ENCODE results near the gene KCNIP2.

The KCNIP2 gene

DNA sequence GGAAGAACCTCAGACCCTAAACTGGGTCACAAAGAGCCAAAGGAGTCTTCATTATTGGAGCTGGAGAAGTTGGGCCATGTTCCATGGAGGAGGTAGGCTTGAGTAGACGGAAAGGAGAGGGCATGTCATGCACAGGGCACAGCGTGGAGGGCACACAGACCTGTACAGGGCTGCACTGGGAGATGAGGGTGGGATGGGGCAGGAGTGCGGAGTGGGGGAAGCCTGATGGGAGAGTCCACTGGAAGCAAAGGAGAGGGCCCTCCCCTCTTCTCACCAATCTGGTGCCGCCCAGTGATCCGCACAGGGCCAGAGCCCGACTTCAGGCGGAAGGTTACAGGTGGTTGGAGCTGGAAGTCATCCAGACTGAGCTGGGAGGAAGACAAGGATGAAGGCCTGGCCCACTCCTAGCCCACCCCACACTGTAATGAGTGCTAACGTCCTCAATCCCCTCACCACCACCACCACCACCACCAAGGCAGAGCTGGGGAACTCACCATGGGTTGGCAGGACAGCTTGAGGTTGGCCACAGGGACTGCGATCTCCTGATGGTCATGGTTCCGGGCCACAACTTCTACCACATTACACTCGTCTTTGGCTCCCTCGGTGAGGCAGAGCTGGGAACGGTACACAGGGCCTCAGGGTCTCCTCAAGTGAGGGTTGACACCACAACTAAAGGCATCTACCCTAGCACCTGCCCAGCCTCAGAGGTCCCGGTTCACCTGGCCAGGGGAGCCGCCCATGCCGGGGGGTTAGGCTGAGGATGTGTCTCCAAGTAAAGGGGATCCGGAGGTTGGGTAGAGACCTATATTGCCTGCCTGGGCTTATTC lies 61.4 kb downstream of the KCNIP2 start:
- FAIRE-seq: no peak

DNA sequence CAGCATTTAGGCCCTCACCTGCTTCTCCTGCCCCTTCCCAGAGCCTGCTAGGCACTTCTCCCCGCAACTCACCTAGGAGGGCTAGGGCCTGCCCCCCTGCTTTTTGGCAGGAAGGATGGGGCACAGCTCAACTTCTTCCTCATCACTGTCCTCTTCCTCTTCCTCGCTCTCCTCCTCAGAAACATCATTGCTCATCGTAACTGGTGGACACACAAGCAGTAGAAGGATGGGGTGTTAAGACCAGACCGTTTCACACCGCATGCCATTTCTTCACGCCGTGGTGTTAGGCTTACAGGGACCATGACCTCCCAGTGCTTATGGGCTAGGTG lies 62.0 kb downstream of the KCNIP2 start:
- no peak for FAIRE-seq

DNA sequence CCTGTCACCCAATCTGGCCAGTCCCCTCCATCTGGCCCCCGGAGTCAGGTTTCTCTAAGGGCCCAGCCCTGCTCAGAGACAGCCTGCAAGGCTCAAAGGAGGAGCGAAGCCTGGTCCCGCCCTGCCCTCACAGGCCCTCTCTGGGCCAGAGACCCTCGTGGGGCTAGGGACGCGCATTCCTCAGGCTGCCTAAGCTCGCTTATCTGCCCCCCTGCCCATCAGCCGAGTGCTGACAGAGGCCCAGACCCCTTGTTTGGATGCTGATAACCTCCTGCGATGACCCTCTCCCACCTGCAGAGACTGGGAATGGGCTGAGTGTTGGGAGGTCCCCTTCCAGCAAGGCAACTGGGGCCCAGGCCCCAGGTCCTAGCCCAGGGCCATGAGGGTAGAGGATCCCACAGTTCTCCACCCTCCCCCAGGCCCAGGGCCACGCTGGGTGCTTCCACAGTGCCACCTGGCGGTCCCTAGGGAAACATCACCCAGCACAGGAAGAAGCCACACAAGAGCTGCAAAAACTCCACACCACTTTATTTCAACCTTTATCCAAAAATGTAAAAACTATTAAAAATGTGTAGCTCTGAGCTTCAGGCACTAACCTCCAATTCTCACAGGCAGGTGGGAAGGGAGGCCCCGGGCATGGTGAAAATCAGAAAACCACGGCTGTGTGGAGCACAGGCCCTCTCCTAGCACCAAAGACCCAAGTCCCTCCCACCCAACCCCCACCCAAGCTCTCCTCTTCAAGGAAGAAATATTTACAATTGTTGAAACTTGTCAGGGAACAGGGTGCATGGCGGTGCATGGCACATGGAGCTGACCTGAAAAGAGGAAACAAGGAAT lies 62.6 kb downstream of the KCNIP2 start:
- FAIRE-seq: no peak

GRCh38 chr10:101780187-101780817 lies 63.3 kb downstream of the KCNIP2 start:
- FAIRE-seq: no peak

DNA sequence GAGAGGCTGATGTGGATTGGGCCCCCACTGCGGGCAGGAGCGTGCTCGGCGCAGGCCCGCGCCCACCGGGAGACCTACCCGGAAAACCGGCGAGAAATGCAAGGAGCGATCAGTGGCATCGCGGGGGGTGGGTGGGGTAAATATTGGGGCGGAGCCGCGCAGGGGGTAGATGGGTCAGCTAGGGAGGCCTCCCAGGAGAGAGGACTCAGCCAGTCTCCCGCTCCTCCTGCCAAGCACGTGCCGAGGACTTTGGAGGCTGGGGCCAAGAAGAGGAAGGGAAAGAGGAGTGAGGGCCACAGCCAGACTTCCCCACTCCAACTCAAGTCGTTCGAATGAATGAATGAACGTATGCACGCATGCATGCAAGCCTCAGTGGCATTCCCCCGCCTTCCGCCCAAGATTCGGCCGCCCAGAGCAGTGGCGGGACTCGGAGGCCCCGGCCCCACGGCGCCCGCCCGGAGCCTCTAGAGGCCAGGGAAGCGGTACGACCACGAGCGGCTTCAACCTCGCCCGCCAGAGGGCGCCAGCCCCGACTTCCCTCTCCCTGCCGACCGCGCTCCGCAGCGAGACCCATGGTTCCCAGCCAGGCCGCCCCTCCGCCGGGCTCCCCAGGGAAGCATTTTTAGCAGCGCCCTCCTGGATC lies 63.9 kb downstream of the KCNIP2 start:
- no peak for FAIRE-seq

- FAIRE-seq: no peak
Observed at GRCh38 chr10:101778781-101779543, 64.6 kb downstream of the KCNIP2 start.

GRCh38 chr10:101778151-101778780 lies 65.3 kb downstream of the KCNIP2 start:
- no peak for FAIRE-seq

- no peak for FAIRE-seq
Observed at GRCh38 chr10:101777619-101778145, 65.9 kb downstream of the KCNIP2 start.

- FAIRE-seq: no peak
Observed at GRCh38 chr10:101776161-101776817, 67.3 kb downstream of the KCNIP2 start.
